GM12878 (cell line): Measurements from ENCODE around the gene ERN1. TPM values are rescaled to one million over a fixed set of nuclear protein-coding genes. Genes with fewer than 3 reads are reported as not detected.

ENCODE experiments used
- ATAC-seq: fragments of 200-7000 bp; cut with Tn5 transposase; 3 replicates; pipeline ENCODE4 v1.9.1; 2020; ENCODE audit warnings: mild to moderate bottlenecking, moderate library complexity
- BruUV-seq: library from RNA; stranded (reverse); fragments of 400-500 nt; replicated peaks from 2 replicates; lab custom pipeline; 2021; lab: Mats Ljungman, UMichigan
- CTCF ChIA-PET: fragments of 300-600 bp; sonication (Branson Sonifier 250); formaldehyde crosslinking; extraction: SDS; loops from one replicate; lab custom pipeline; 2021; ENCODE audit warnings: inconsistent platforms; lab: Yijun Ruan, JAX
- POLR2A ChIA-PET: fragments of 350-600 bp; formaldehyde crosslinking; extraction: SDS; loops from one replicate; lab custom pipeline; 2021; ENCODE audit warnings: inconsistent platforms; lab: Charles Lee
- RAD21 ChIA-PET: fragments of 300-600 bp; sonication (Branson Sonifier 250); formaldehyde crosslinking; loops from one replicate; lab custom pipeline; 2023; ENCODE audit warnings: antibody characterized with exemption; ENCODE audit not compliant: unreplicated experiment; lab: Charles Lee
- SMC1A ChIA-PET: fragments of 300-600 bp; sonication (Branson Sonifier 250); formaldehyde crosslinking; loops from one replicate; lab custom pipeline; 2023; ENCODE audit not compliant: unreplicated experiment, uncharacterized antibody; lab: Charles Lee
- DNase-seq: peaks from one replicate; pipeline ENCODE4 v3.0.0-alpha.2; 2011; ENCODE audit warnings: low read depth, low spot score
- FAIRE-seq: peaks from 3 replicates; lab custom pipeline; 2011; peaks lifted over from hg19 to GRCh38; lab: Jason Lieb, UNC
- H2AFZ ChIP-seq: 2 replicates; pipeline ENCODE4 v1.6.0; 2011; ENCODE audit warnings: low read depth, low read length, control low read depth; ENCODE audit not compliant: control insufficient read depth
- H3K27ac ChIP-seq: 2 replicates; pipeline ENCODE4 v1.5.1; 2011; ENCODE audit warnings: control low read depth; ENCODE audit not compliant: control insufficient read depth, insufficient read depth
- H3K27me3 ChIP-seq, 2 experiments: replicated peaks in 1 of 2; 2 replicates each; pipeline versions ENCODE4 v1.6.0 to v1.6.1; 2011; ENCODE audit warnings: low read length in 1 of 2; ENCODE audit not compliant: control insufficient read depth in 2 of 2, insufficient read depth in 2 of 2
- H3K36me3 ChIP-seq, 2 experiments: 2 replicates each; pipeline ENCODE4 v1.5.1; 2011; ENCODE audit warnings: low read length in 1 of 2; ENCODE audit not compliant: control insufficient read depth in 2 of 2, insufficient read depth in 2 of 2
- H3K4me1 ChIP-seq: 2 replicates; pipeline ENCODE4 v1.6.1; 2011; ENCODE audit warnings: mild to moderate bottlenecking, low read length, moderate library complexity, mixed read lengths; ENCODE audit not compliant: control insufficient read depth, insufficient read depth
- H3K4me2 ChIP-seq: 2 replicates; pipeline ENCODE4 v1.6.0; 2011; ENCODE audit warnings: control low read depth; ENCODE audit not compliant: control insufficient read depth, insufficient read depth
- H3K4me3 ChIP-seq: fragments of 200-600 bp; sonication (generic); 2 replicates; pipeline ENCODE4 v1.5.1; 2016
- H3K79me2 ChIP-seq: 2 replicates; pipeline ENCODE4 v1.6.0; 2011; ENCODE audit warnings: low read length; ENCODE audit not compliant: control insufficient read depth, insufficient read depth
- H3K9ac ChIP-seq: 2 replicates; pipeline ENCODE4 v1.8.0; 2011; ENCODE audit warnings: low read length, control low read depth, mixed read lengths; ENCODE audit not compliant: control insufficient read depth, insufficient read depth
- H3K9me3 ChIP-seq: replicated peaks from 3 replicates; pipeline ENCODE4 v1.5.1; 2011; ENCODE audit warnings: mild to moderate bottlenecking, low read length; ENCODE audit not compliant: control insufficient read depth, insufficient read depth
- H4K20me1 ChIP-seq: 2 replicates; pipeline ENCODE4 v1.6.0; 2011; ENCODE audit not compliant: control insufficient read depth, insufficient read depth
- JUND ChIP-seq: IDR thresholded peaks from 2 replicates; pipeline ENCODE4 v1.6.1; 2012; ENCODE audit warnings: low read depth, mild to moderate bottlenecking, low read length, improper control_type of control experiment, moderate library complexity
- MXI1 ChIP-seq: fragments of 150-350 bp; IDR thresholded peaks from 2 replicates; pipeline ENCODE4 v1.6.1; 2011; ENCODE audit warnings: low read depth, mild to moderate bottlenecking, inconsistent platforms, low read length, improper control_type of control experiment
- MYB ChIP-seq: fragments of 150-350 bp; IDR thresholded peaks from 2 replicates; pipeline ENCODE4 v1.6.1; 2014; ENCODE audit warnings: mild to moderate bottlenecking, low read depth, low read length, borderline replicate concordance
- NFIC ChIP-seq: IDR thresholded peaks from 2 replicates; pipeline ENCODE4 v1.6.1; 2012; ENCODE audit warnings: low read depth, mild to moderate bottlenecking, inconsistent platforms, low read length, moderate library complexity
- NKRF ChIP-seq: fragments of 450-650 bp; conservative IDR thresholded peaks from 2 replicates; pipeline ENCODE4 v1.6.1; 2017; ENCODE audit warnings: mild to moderate bottlenecking, moderate library complexity
- NR2C1 ChIP-seq: fragments of 450-650 bp; IDR thresholded peaks from 2 replicates; pipeline ENCODE4 v1.6.1; 2017; ENCODE audit warnings: antibody characterized with exemption, mild to moderate bottlenecking, moderate library complexity
- PAX8 ChIP-seq: fragments of 450-650 bp; IDR thresholded peaks from 2 replicates; pipeline ENCODE4 v1.6.1; 2017; ENCODE audit warnings: mild to moderate bottlenecking, moderate library complexity
- POLR2AphosphoS2 ChIP-seq: IDR thresholded peaks from 2 replicates; pipeline ENCODE4 v1.6.1; 2011; ENCODE audit warnings: low read depth, mild to moderate bottlenecking, low read length, improper control_type of control experiment, moderate library complexity
- RAD51 ChIP-seq: fragments of 450-650 bp; IDR thresholded peaks from 2 replicates; pipeline ENCODE4 v1.6.1; 2016; ENCODE audit warnings: moderate library complexity, mild to moderate bottlenecking, inconsistent platforms
- RCOR1 ChIP-seq: conservative IDR thresholded peaks from 2 replicates; pipeline ENCODE4 v1.6.1; 2012; ENCODE audit warnings: low read depth, low read length, improper control_type of control experiment
- SIX5 ChIP-seq: IDR thresholded peaks from 2 replicates; pipeline ENCODE4 v1.6.1; 2011; ENCODE audit warnings: mild to moderate bottlenecking, low read depth, low read length, moderate library complexity; ENCODE audit not compliant: severe bottlenecking
- STAT3 ChIP-seq: IDR thresholded peaks from 2 replicates; pipeline ENCODE4 v1.6.1; 2011; ENCODE audit warnings: low read depth, low read length, improper control_type of control experiment
- ZNF207 ChIP-seq: fragments of 450-650 bp; IDR thresholded peaks from 2 replicates; pipeline ENCODE4 v1.6.1; 2014; ENCODE audit warnings: antibody characterized with exemption, mild to moderate bottlenecking, borderline replicate concordance
- ZSCAN29 ChIP-seq: fragments of 450-650 bp; IDR thresholded peaks from 2 replicates; pipeline ENCODE4 v1.6.1; 2017; ENCODE audit warnings: mild to moderate bottlenecking, moderate library complexity
- ZZZ3 ChIP-seq: IDR thresholded peaks from 2 replicates; pipeline ENCODE4 v1.6.1; 2011; ENCODE audit warnings: low read depth; ENCODE audit not compliant: control insufficient read depth, insufficient read length
- WGBS: methylation state at CpG from one replicate; pipeline ENCODE4 v1.1.6; 2016; ENCODE audit warnings: low lambda C conversion rate; ENCODE audit not compliant: insufficient replicate concordance, insufficient coverage; ENCODE audit errors: missing lambda C conversion rate; 5-methylcytosine and 5-hydroxymethylcytosine counted together
- in situ Hi-C: fragments of 300-500 bp; cut with MboI; formaldehyde crosslinking; loops from 9 replicates; pipeline ENCODE4 v1.14.3; 2018; ENCODE audit warnings: mixed read lengths
- intact Hi-C: fragments of 100-400 bp; cut with micrococcal nuclease; formaldehyde crosslinking; loops from one replicate; pipeline ENCODE4 v1.14.2; 2022; ENCODE audit not compliant: unreplicated experiment
- polyA plus RNA-seq, 11 experiments: library from polyadenylated mRNA; depleted of rRNA in 4 of 11; unstranded in 6 of 11; stranded (reverse) in 5 of 11; fragments of >200 nt; fragmentation: Nextera tagmentation in 4 of 11; fragmentation: Illumina TruSeq in 1 of 11; extraction: Ambion mirVana in 4 of 11; extraction: Trizol in 1 of 11; gene quantifications; 1 replicate in 1 of 11; 2 replicates in 10 of 11; pipeline versions ENCODE4 v1.2.1 to v1.2.3, GENCODE V29; 2011 to 2016; ENCODE audit warnings: inconsistent platforms in 2 of 11, missing spikeins in 2 of 11, low read depth in 1 of 11
- total RNA-seq, 4 experiments: library from RNA; depleted of rRNA in 3 of 4; stranded (reverse); fragments of >200 nt in 3 of 4; fragmentation: Illumina TruSeq in 1 of 4; extraction: Trizol in 1 of 4; gene quantifications; 2 replicates each; pipeline versions ENCODE4 v1.2.1 to v1.2.3, GENCODE V29; 2013 to 2021
- TF ChIP-seq, protein P1 (sequence below): fragments of 450-650 bp; IDR thresholded peaks from 2 replicates; pipeline ENCODE4 v1.6.1; 2018; ENCODE audit warnings: mild to moderate bottlenecking, low read depth, moderate library complexity; ENCODE audit not compliant: partially characterized antibody

The ERN1 gene
- total and polyA plus RNA-seq, 10 of the 15 experiments (the other 5 are each of a cell fraction or from before 2014, with no cell fraction given), result 2.6 to 19.2 (median 7.6) TPM

DNA sequence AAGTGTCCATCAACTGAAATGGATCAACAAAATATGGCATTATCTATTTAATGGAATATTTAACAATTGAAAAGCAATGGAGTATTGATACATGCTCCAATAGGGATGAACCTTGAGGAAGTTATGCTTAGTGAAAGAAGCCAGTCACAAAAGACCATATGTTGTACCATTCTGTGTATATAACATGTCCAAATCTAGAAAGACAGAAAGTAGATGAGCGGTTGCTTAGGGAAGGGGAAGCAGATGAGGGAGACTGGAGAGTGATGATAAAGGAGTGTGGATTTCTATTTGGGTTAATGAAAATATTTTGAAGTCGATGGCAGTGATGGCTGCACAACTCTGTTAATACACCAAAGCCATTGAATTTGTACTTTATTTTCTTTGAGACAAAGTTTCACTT lies 8.5 kb upstream of the ERN1 start:
- WGBS, result 33% methylated on average over 2 of the region's 2 CpGs
- no peak for DNase-seq
- intact Hi-C loops (no loop called here), in situ Hi-C loops (no loop called here)
- ChIA-PET SMC1A (interaction anchor here (0.7 kb wide), 1 partner anchor 12 kb away, joined by 3 read pairs; no protein-coding TSS in a partner anchor), POLR2A (no interaction called here), RAD21 (no interaction called here), CTCF (interaction anchor here (9.7 kb wide), 1 partner anchor 108 kb away, joined by 915 read pairs; no protein-coding TSS in a partner anchor)
- H2AFZ ChIP-seq, result no peak overlapping the region
- TF ChIP-seq RAD51, result no peak
- no peak for TF ChIP-seq ZSCAN29
- TF ChIP-seq JUND, result no peak
- no peak for TF ChIP-seq POLR2AphosphoS2
- TF ChIP-seq, protein P1, sequence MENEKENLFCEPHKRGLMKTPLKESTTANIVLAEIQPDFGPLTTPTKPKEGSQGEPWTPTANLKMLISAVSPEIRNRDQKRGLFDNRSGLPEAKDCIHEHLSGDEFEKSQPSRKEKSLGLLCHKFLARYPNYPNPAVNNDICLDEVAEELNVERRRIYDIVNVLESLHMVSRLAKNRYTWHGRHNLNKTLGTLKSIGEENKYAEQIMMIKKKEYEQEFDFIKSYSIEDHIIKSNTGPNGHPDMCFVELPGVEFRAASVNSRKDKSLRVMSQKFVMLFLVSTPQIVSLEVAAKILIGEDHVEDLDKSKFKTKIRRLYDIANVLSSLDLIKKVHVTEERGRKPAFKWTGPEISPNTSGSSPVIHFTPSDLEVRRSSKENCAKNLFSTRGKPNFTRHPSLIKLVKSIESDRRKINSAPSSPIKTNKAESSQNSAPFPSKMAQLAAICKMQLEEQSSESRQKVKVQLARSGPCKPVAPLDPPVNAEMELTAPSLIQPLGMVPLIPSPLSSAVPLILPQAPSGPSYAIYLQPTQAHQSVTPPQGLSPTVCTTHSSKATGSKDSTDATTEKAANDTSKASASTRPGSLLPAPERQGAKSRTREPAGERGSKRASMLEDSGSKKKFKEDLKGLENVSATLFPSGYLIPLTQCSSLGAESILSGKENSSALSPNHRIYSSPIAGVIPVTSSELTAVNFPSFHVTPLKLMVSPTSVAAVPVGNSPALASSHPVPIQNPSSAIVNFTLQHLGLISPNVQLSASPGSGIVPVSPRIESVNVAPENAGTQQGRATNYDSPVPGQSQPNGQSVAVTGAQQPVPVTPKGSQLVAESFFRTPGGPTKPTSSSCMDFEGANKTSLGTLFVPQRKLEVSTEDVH, result no peak
- TF ChIP-seq NR2C1, result no peak
- no peak for TF ChIP-seq NFIC
- no peak for TF ChIP-seq STAT3
- no peak for TF ChIP-seq RCOR1
- TF ChIP-seq NKRF, result no peak
- TF ChIP-seq PAX8, result no peak
- no peak for TF ChIP-seq SIX5
- no peak for TF ChIP-seq ZNF207
- TF ChIP-seq MYB, result no peak
- no peak for TF ChIP-seq MXI1
- TF ChIP-seq ZZZ3, result no peak
- no peaks in the 10 kb centered on the region for H4K20me1 ChIP-seq
- H3K4me2 ChIP-seq, result no peak overlapping the region
- H3K4me3 ChIP-seq, result no peak overlapping the region
- ATAC-seq, result no peak
- no peaks in the 10 kb centered on the region for H3K9me3 ChIP-seq
- H3K27me3 ChIP-seq, result no peaks in the 10 kb centered on the region
- no peak for FAIRE-seq
- H3K36me3 ChIP-seq, result no peaks in the 10 kb centered on the region
- no peak overlapping the region for H3K9ac ChIP-seq
- no peaks in the 10 kb centered on the region for H3K79me2 ChIP-seq
- H3K4me1 ChIP-seq, result no peaks in the 10 kb centered on the region
- no peak overlapping the region for H3K27ac ChIP-seq
- no TSS peak for BruUV-seq
